Mesenchymal stem cell (in vitro differentiated cells and primary cell): ENCODE results near the gene TTC38.

Experiments used
- DNase-seq: peaks from one replicate; pipeline ENCODE4 v3.0.0-alpha.2; 2013
- H2AFZ ChIP-seq: one replicate; pipeline ENCODE4 v1.6.1; 2013; ENCODE audit warnings: low read depth, mild to moderate bottlenecking, control low read depth, inconsistent platforms, low read length, moderate library complexity
- H2AK5ac ChIP-seq: 2 replicates; pipeline ENCODE4 v1.6.1; 2013; ENCODE audit warnings: low read length, moderate library complexity, mild to moderate bottlenecking, inconsistent platforms; ENCODE audit not compliant: severe bottlenecking
- H2BK120ac ChIP-seq: one replicate; pipeline ENCODE4 v1.6.1; 2013; ENCODE audit warnings: low read depth, mild to moderate bottlenecking, inconsistent platforms, low read length, moderate library complexity
- H2BK12ac ChIP-seq, 2 experiments: one replicate each; pipeline ENCODE4 v1.6.1; 2013; ENCODE audit warnings: inconsistent platforms in 2 of 2, low read length in 2 of 2, mild to moderate bottlenecking in 2 of 2, moderate library complexity in 2 of 2, control low read depth in 1 of 2
- H2BK15ac ChIP-seq: one replicate; pipeline ENCODE4 v1.6.1; 2013; ENCODE audit warnings: mild to moderate bottlenecking, low read depth, inconsistent platforms; ENCODE audit not compliant: poor library complexity, severe bottlenecking
- H2BK5ac ChIP-seq: 2 replicates; pipeline ENCODE4 v1.6.1; 2013; ENCODE audit warnings: low read depth, mild to moderate bottlenecking, low read length, control low read depth, inconsistent platforms; ENCODE audit not compliant: poor library complexity, severe bottlenecking
- H3K14ac ChIP-seq, 2 experiments: one replicate each; pipeline ENCODE4 v1.6.1; 2013; ENCODE audit warnings: inconsistent platforms in 2 of 2, low read length in 2 of 2, control low read depth in 1 of 2, mild to moderate bottlenecking in 1 of 2, moderate library complexity in 1 of 2
- H3K18ac ChIP-seq, 2 experiments: one replicate each; pipeline ENCODE4 v1.6.1; 2013; ENCODE audit warnings: inconsistent platforms in 2 of 2, low read length in 2 of 2, control low read depth in 1 of 2, low read depth in 1 of 2, mild to moderate bottlenecking in 1 of 2
- H3K23ac ChIP-seq, 2 experiments: one replicate each; pipeline ENCODE4 v1.6.1; 2013; ENCODE audit warnings: inconsistent platforms in 2 of 2, low read length in 2 of 2, mild to moderate bottlenecking in 2 of 2, moderate library complexity in 2 of 2, control low read depth in 1 of 2
- H3K27ac ChIP-seq: 2 replicates; pipeline ENCODE4 v1.5.1; 2013; ENCODE audit warnings: mild to moderate bottlenecking, moderate library complexity, low read length, control low read depth, inconsistent platforms; ENCODE audit not compliant: poor library complexity, severe bottlenecking
- H3K27me3 ChIP-seq, 2 experiments: 2 replicates each; pipeline versions ENCODE4 v1.6.1 to v1.7.0; 2013; ENCODE audit warnings: low read length in 2 of 2, mild to moderate bottlenecking in 2 of 2, moderate library complexity in 2 of 2, control low read depth in 1 of 2, inconsistent platforms in 1 of 2; ENCODE audit not compliant: control insufficient read depth in 1 of 2, insufficient read depth in 1 of 2
- H3K36me3 ChIP-seq, 2 experiments: 2 replicates each; pipeline versions ENCODE4 v1.6.1 to v1.7.0; 2013; ENCODE audit warnings: low read length in 2 of 2, control low read depth in 1 of 2, inconsistent platforms in 1 of 2, low read depth in 1 of 2, mild to moderate bottlenecking in 1 of 2; ENCODE audit not compliant: insufficient read depth in 2 of 2, control insufficient read depth in 1 of 2
- H3K4ac ChIP-seq, 2 experiments: one replicate each; pipeline ENCODE4 v1.6.1; 2013; ENCODE audit warnings: inconsistent platforms in 2 of 2, low read length in 2 of 2, mild to moderate bottlenecking in 2 of 2, moderate library complexity in 2 of 2, control low read depth in 1 of 2, low read depth in 1 of 2
- H3K4me1 ChIP-seq: 2 replicates; pipeline ENCODE4 v1.6.1; 2013; ENCODE audit warnings: low read depth, low read length, control low read depth; ENCODE audit not compliant: control insufficient read depth, insufficient read depth
- H3K4me2 ChIP-seq: 2 replicates; pipeline ENCODE4 v1.6.1; 2013; ENCODE audit warnings: low read length, mild to moderate bottlenecking, inconsistent platforms; ENCODE audit not compliant: poor library complexity, severe bottlenecking
- H3K4me3 ChIP-seq, 2 experiments: 2 replicates each; pipeline versions ENCODE4 v1.5.1 to v1.7.0; 2013; ENCODE audit warnings: low read length in 2 of 2, mild to moderate bottlenecking in 2 of 2, control low read depth in 1 of 2, low read depth in 1 of 2; ENCODE audit not compliant: insufficient read depth in 1 of 2
- H3K79me1 ChIP-seq: replicated peaks from 2 replicates; pipeline ENCODE4 v1.6.1; 2013; ENCODE audit warnings: mild to moderate bottlenecking, control low read depth, low read length, inconsistent platforms; ENCODE audit not compliant: poor library complexity, severe bottlenecking
- H3K9ac ChIP-seq: 2 replicates; pipeline ENCODE4 v1.7.0; 2013; ENCODE audit warnings: mild to moderate bottlenecking, low read length, moderate library complexity
- H3K9me3 ChIP-seq: 2 replicates; pipeline ENCODE4 v1.7.0; 2013; ENCODE audit warnings: mild to moderate bottlenecking, low read length; ENCODE audit not compliant: control insufficient read depth
- H4K8ac ChIP-seq: one replicate; pipeline ENCODE4 v1.6.1; 2013; ENCODE audit warnings: inconsistent platforms, mild to moderate bottlenecking, low read length, moderate library complexity
- H4K91ac ChIP-seq: one replicate; pipeline ENCODE4 v1.6.1; 2013; ENCODE audit warnings: mild to moderate bottlenecking, low read length, inconsistent platforms
- WGBS: methylation state at CpG from one replicate; pipeline ENCODE4 v1.1.7; 2013; ENCODE audit warnings: mixed read lengths; 5-methylcytosine and 5-hydroxymethylcytosine counted together

TTC38 gene

DNA sequence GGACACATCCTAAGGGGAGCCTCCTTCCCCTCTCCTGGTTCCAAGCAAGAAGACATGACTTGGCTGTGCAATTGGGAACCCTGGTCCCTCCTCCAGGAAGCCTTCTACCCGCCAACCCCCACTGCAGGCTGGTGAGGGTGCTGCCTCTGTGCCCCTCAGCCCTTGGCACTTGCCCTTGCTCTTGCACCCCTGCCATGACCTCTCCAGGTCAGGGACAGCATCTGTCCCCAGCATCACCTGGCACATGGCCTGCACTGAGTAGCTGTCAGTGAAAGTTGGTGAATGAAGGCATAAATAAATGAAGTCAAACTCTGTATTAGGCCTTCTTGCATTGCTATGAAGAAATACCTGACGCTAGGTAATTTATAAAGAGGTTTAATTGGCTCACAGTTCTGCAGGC is 27.0 kb downstream of the TTC38 start:
- H3K4me3 ChIP-seq = no peak overlapping the region
- no peak overlapping the region for H3K27ac ChIP-seq
- no peak overlapping the region for H4K8ac ChIP-seq
- H3K36me3 ChIP-seq = peaks cover 24 to 38% of the 10 kb centered on the region in 2 experiments
- H2AFZ ChIP-seq = no peak overlapping the region
- 97% methylated on average over 2 of the region's 2 CpGs for WGBS
- H2BK5ac ChIP-seq = no peak overlapping the region
- H2BK12ac ChIP-seq = no peak overlapping the region
- no peak overlapping the region for H3K23ac ChIP-seq
- H4K91ac ChIP-seq = peak overlapping the region; percentile 40
- no peak overlapping the region for H3K4me2 ChIP-seq
- H3K14ac ChIP-seq = no peak overlapping the region
- H3K18ac ChIP-seq = no peak overlapping the region
- H3K9me3 ChIP-seq = peaks cover 4% of the 10 kb centered on the region
- no peak overlapping the region for H2BK15ac ChIP-seq
- H3K9ac ChIP-seq = no peak overlapping the region
- DNase-seq = no peak
- no peak overlapping the region for H2BK120ac ChIP-seq
- H3K79me1 ChIP-seq = peaks cover 28% of the 10 kb centered on the region
- no peaks in the 10 kb centered on the region for H3K27me3 ChIP-seq
- peak overlapping the region in 1 of 2 experiments; percentile 61 for H3K4ac ChIP-seq
- H2AK5ac ChIP-seq = peak overlapping the region; percentile 15
- H3K4me1 ChIP-seq = peaks cover 16% of the 10 kb centered on the region

DNA sequence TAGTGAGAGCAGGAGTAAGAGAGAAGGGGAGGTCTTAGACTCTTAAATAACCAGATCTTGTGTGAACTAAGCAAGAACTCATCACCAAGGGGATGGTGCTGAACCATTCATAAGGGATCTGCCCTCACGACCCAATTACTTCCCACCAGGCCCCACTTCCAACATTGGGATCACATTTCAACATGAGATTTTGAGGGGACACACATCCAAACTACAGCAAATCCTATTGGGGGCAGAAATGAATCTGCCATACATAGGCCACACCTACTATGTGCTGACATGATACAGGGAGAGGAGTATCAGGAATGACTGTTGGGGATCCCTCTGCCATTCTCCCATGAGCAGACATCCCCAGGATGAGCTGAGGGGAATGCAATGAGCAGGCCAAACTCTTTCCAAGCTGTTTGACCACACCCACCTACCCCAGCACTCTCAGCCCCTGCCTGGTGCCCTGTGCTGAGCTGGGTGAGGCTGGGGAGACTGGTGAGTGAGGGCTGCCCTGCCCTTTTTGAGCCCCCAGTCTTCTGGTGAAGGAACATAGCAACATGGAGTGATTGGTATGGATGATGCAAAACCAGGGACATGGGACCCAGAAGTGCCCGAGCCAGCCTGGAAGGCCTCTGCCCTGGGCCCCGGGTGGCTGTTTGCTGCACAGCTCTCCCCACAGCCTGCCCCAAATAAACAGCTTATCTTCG is 27.6 kb downstream of the TTC38 start:
- Histone ChIP-seq H3K4me3 (peak overlapping the region in 1 of 2 experiments; percentile 91), H3K23ac (no peak overlapping the region), H2BK120ac (no peak overlapping the region), H2BK15ac (no peak overlapping the region), H3K36me3 (peaks cover 21 to 33% of the 10 kb centered on the region in 2 experiments), H2AFZ (no peak overlapping the region), H3K27me3 (no peaks in the 10 kb centered on the region), H3K4me1 (peaks cover 16% of the 10 kb centered on the region), H3K14ac (no peak overlapping the region), H2BK5ac (no peak overlapping the region), H3K27ac (no peak overlapping the region), H4K91ac (peak overlapping the region; percentile 85), H2BK12ac (peak overlapping the region in 1 of 2 experiments; percentile 50), H3K4me2 (no peak overlapping the region), H4K8ac (peak overlapping the region; percentile 98), H3K79me1 (peaks cover 30% of the 10 kb centered on the region), H3K4ac (peak overlapping the region; percentile 42 to 52), H3K9me3 (peaks cover 4% of the 10 kb centered on the region), H3K18ac (peak overlapping the region in 1 of 2 experiments; percentile 34), H2AK5ac (peak overlapping the region; percentile 87), H3K9ac (peak overlapping the region; percentile 95)
- WGBS = 85% methylated on average over 4 of the region's 4 CpGs
- no peak for DNase-seq

DNA sequence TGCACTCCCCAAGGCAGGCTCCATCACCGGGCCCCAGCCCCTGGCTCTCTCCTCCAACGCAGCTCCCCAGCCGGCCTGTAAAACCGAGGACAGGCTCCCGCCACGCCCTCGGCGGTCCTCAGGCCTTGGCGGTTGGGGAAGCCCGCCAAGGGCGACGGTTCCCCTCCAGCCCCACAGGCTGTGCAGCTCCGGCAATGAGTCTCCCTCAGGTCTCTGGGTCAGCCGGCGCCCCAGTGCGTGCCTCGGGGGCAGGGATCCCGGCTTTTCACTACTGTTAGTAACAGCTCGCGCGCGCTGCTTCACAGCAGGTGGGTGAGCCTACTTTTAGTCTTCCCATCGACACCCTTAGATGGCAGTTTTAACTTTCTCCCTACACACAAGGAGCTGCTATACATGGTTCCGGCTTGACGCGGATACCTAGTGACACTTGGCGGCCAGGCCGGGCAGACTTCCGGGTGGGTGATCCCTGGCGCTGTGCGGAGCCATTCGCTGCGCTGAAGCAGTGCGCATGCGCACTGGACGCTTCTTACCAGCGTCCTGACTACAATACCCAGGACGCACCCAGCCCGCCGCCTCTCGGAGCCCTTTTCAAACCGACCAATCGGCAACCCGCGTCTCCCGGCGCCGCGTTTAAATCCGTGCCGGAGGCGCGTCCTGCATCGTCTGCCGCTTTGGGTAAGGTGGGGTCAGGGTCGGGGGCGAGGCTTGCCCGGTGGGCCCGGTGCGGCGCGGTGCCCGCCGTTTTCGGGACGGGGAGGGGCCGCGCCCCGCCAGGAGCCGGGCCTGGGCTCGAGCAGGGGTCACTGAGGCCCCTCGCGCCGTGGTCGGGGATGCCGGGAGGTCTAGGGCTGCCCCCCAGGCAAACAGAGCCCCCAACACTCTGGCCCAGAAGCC is 28.7 kb downstream of the TTC38 start, which contains the start of gene GTSE1:
Gene GTSE1, plus strand, starts transcription at position 614 of the 894 bp plus-strand sequence. CDS start 531 bp downstream, outside the sequence.
- H4K91ac ChIP-seq = peak within 1 kb of the TSS; percentile 85
- H3K27ac ChIP-seq = peak within 1 kb of the TSS; percentile 56
- H4K8ac ChIP-seq = peak within 1 kb of the TSS; percentile 98
- WGBS = 1% methylated on average over 74 of the region's 76 CpGs
- peak within 1 kb of the TSS; percentile 80 to 91 for H3K4me3 ChIP-seq
- H3K9ac ChIP-seq = peak within 1 kb of the TSS; percentile 95
- H2AK5ac ChIP-seq = peak within 1 kb of the TSS; percentile 87
- H3K4me1 ChIP-seq = peaks cover 17% of the 10 kb centered on the region
- peak within 1 kb of the TSS; percentile 42 to 86 for H3K4ac ChIP-seq
- no peaks in the 10 kb centered on the region for H3K27me3 ChIP-seq
- H2BK120ac ChIP-seq = peak within 1 kb of the TSS; percentile 51
- no peak within 1 kb of the TSS for H2BK5ac ChIP-seq
- peak within 1 kb of the TSS; percentile 98 for H3K4me2 ChIP-seq
- peak within 1 kb of the TSS; percentile 70 for H2AFZ ChIP-seq
- H3K9me3 ChIP-seq = peaks cover 4% of the 10 kb centered on the region
- H3K79me1 ChIP-seq = peaks cover 38% of the 10 kb centered on the region
- H3K14ac ChIP-seq = peak within 1 kb of the TSS in 1 of 2 experiments; percentile 48
- peak; percentile 96 for DNase-seq
- peak within 1 kb of the TSS; percentile 34 to 68 for H3K18ac ChIP-seq
- H2BK12ac ChIP-seq = peak within 1 kb of the TSS in 1 of 2 experiments; percentile 50
- no peak within 1 kb of the TSS for H2BK15ac ChIP-seq
- H3K23ac ChIP-seq = peak within 1 kb of the TSS in 1 of 2 experiments; percentile 75
- peaks cover 18 to 26% of the 10 kb centered on the region in 2 experiments for H3K36me3 ChIP-seq
